Measurements from ENCODE around the gene RAVER1. TPM values are rescaled to one million over a fixed set of nuclear protein-coding genes. Genes with fewer than 3 reads are reported as not detected.

RAVER1 gene
- total RNA-seq, 1 experiment from 2014 or later: 62.4 TPM

- DNase-seq (no peak), ATAC-seq (no peak)
- Histone ChIP-seq H3K4me3 (ENCODE audit: low read length) (no peak overlapping the region), H3K27me3 (ENCODE audit: low read length) (no peaks in the 10 kb centered on the region), H3K4me2 (ENCODE audit: low read length) (no peak overlapping the region), H3K79me2 (ENCODE audit: low read length) (peaks cover 22% of the 10 kb centered on the region), H4K20me1 (ENCODE audit: low read length) (0 out of 2 replicates have a peak, but pooled peaks cover 4% of the 10 kb centered on the region), H3K9me2 (replicated peaks; ENCODE audit: low read length) (no peaks in the 10 kb centered on the region), H3K9ac (ENCODE audit: low read length) (no peak overlapping the region), H2AFZ (ENCODE audit: low read length) (no peak overlapping the region), H3F3A (ENCODE audit: low read length, unreplicated experiment) (no peaks in the 10 kb centered on the region), H3K9me3 (ENCODE audit: low read length) (no peaks in the 10 kb centered on the region), H3K27ac (ENCODE audit: low read length) (no peak overlapping the region), H3K36me3 (ENCODE audit: low read depth, low read length) (peaks cover 64% of the 10 kb centered on the region), H3K4me1 (ENCODE audit: insufficient read depth, low read length) (no peaks in the 10 kb centered on the region)
- BruUV-seq (replicated peaks): no TSS peak
- CTCF ChIA-PET: no interaction called here
- intact Hi-C loops (cut with micrococcal nuclease): no loop called here
- POLR2A ChIA-PET (ENCODE audit: unreplicated experiment): no interaction called here
- TF ChIP-seq EZH2 (IDR thresholded peaks at IDR 0.05; ENCODE audit: low read length, unreplicated experiment) (no peak), EZH2phosphoT487 (IDR thresholded peaks at IDR 0.05; ENCODE audit: borderline replicate concordance, low read length) (no peak)
- TF ChIP-seq, protein P1, sequence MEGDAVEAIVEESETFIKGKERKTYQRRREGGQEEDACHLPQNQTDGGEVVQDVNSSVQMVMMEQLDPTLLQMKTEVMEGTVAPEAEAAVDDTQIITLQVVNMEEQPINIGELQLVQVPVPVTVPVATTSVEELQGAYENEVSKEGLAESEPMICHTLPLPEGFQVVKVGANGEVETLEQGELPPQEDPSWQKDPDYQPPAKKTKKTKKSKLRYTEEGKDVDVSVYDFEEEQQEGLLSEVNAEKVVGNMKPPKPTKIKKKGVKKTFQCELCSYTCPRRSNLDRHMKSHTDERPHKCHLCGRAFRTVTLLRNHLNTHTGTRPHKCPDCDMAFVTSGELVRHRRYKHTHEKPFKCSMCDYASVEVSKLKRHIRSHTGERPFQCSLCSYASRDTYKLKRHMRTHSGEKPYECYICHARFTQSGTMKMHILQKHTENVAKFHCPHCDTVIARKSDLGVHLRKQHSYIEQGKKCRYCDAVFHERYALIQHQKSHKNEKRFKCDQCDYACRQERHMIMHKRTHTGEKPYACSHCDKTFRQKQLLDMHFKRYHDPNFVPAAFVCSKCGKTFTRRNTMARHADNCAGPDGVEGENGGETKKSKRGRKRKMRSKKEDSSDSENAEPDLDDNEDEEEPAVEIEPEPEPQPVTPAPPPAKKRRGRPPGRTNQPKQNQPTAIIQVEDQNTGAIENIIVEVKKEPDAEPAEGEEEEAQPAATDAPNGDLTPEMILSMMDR (conservative IDR thresholded peaks at IDR 0.05; ENCODE audit: low read depth, low read length): no peak
Measured at GRCh38 chr19:10325732-10326131, 7.6 kb downstream of the RAVER1 start.

DNA sequence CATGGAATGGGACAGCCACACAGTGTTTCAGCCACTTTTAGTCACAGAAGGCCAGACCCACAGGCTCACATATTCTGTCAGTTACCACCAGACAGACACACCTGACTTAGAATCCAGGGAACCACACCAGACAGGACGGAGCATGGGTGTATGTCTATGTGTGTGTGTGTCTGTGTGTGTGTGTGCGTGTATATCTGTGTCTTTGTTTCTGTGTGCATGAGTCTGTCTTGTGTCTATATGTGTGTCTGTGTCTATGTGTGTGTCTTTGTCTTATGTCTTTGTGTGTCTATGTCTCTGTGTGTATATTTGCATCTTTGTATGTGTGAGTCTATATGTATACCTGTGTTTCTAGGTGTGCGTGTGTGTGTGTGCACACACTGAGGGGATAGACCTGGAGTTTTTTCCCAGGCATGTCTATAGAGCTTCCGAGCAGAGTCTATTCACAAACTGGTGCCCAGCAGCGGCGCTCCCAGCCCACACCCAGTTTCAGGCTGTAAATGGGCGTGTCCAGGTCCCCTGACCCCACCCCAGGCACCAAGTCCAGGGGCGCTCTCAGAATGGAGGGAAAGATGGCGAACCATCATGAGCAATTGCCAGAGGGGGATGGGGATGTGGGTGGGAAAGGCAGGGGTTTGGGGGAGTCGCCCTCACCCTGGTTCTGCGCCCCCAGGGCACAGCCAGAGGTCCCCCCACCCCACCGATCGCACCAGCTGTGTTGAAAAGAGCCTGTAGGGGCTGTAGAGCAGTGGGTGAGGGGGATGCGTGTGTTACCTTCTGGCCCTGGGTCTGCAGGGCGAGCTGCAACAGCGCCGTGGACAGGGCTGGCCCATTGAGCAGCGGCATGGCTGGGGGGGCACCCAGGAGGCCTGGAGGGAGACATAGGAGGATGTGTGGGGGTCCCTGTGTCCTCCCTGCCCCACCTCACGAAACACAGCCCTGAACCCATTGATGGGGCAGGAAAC lies 11.2 kb downstream of the RAVER1 start:
- H4K20me1 ChIP-seq (ENCODE audit: low read length): no peaks in the 10 kb centered on the region
- H3K4me1 ChIP-seq (ENCODE audit: insufficient read depth, low read length): no peaks in the 10 kb centered on the region
- no TSS peak for BruUV-seq (replicated peaks)
- no peaks in the 10 kb centered on the region for H3F3A ChIP-seq (ENCODE audit: low read length, unreplicated experiment)
- no peak overlapping the region for H3K27ac ChIP-seq (ENCODE audit: low read length)
- intact Hi-C loops (cut with micrococcal nuclease): no loop called here
- no peak overlapping the region for H3K9ac ChIP-seq (ENCODE audit: low read length)
- no peaks in the 10 kb centered on the region for H3K9me2 ChIP-seq (replicated peaks; ENCODE audit: low read length)
- H3K27me3 ChIP-seq (ENCODE audit: low read length): no peaks in the 10 kb centered on the region
- no peak overlapping the region for H2AFZ ChIP-seq (ENCODE audit: low read length)
- no peaks in the 10 kb centered on the region for H3K9me3 ChIP-seq (ENCODE audit: low read length)
- ChIA-PET POLR2A (ENCODE audit: unreplicated experiment) (no interaction called here), CTCF (no interaction called here)
- no peak overlapping the region for H3K4me3 ChIP-seq (ENCODE audit: low read length)
- H3K4me2 ChIP-seq (ENCODE audit: low read length): no peak overlapping the region
- TF ChIP-seq EZH2 (IDR thresholded peaks at IDR 0.05; ENCODE audit: low read length, unreplicated experiment): no peak
- TF ChIP-seq EZH2phosphoT487 (IDR thresholded peaks at IDR 0.05; ENCODE audit: borderline replicate concordance, low read length): no peak
- TF ChIP-seq, protein P1 (conservative IDR thresholded peaks at IDR 0.05; ENCODE audit: low read depth, low read length): no peak
- no peak for ATAC-seq
- no peak for DNase-seq
- peaks cover 47% of the 10 kb centered on the region for H3K36me3 ChIP-seq (ENCODE audit: low read depth, low read length)
- no peaks in the 10 kb centered on the region for H3K79me2 ChIP-seq (ENCODE audit: low read length)

DNA sequence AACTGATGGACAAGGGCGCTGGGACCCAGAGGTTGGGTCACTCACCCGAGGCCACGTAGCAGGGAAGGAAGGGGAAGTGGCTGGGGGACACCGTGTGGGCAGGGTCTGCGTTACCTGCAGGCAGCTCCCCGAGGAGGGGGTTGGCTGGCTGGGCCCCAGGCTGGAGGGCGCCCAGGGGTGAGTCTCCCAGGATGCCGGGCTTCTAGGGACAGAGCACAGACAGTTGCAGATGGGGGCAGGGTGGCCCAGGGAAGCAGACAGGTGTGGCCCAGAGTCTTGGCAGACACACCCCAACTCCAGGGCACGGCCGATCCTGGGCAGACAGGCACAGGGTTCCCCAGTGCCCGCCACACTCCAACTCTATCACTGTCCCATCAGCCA lies 11.9 kb downstream of the RAVER1 start:
- intact Hi-C loops (cut with micrococcal nuclease): no loop called here

More for the DNA sequence above, 11.9 kb downstream of the RAVER1 start:
- no peak overlapping the region for H3K27ac ChIP-seq (ENCODE audit: low read length)
- CTCF ChIA-PET: no interaction called here
- no peaks in the 10 kb centered on the region for H3K9me2 ChIP-seq (replicated peaks; ENCODE audit: low read length)
- H2AFZ ChIP-seq (ENCODE audit: low read length): no peak overlapping the region
- H3K4me1 ChIP-seq (ENCODE audit: insufficient read depth, low read length): no peaks in the 10 kb centered on the region
- BruUV-seq (replicated peaks): no TSS peak
- no peaks in the 10 kb centered on the region for H4K20me1 ChIP-seq (ENCODE audit: low read length)
- H3K36me3 ChIP-seq (ENCODE audit: low read depth, low read length): peaks cover 49% of the 10 kb centered on the region
- TF ChIP-seq EZH2phosphoT487 (IDR thresholded peaks at IDR 0.05; ENCODE audit: borderline replicate concordance, low read length) (no peak), EZH2 (IDR thresholded peaks at IDR 0.05; ENCODE audit: low read length, unreplicated experiment) (no peak)
- TF ChIP-seq, protein P1 (conservative IDR thresholded peaks at IDR 0.05; ENCODE audit: low read depth, low read length): no peak
- no peak overlapping the region for H3K4me3 ChIP-seq (ENCODE audit: low read length)
- ATAC-seq: peak; percentile 8; the same call in 1 of the 2 replicates
- H3F3A ChIP-seq (ENCODE audit: low read length, unreplicated experiment): no peaks in the 10 kb centered on the region
- DNase-seq: no peak
- H3K9ac ChIP-seq (ENCODE audit: low read length): no peak overlapping the region
- no peaks in the 10 kb centered on the region for H3K9me3 ChIP-seq (ENCODE audit: low read length)
- no peak overlapping the region for H3K4me2 ChIP-seq (ENCODE audit: low read length)
- H3K27me3 ChIP-seq (ENCODE audit: low read length): no peaks in the 10 kb centered on the region
- POLR2A ChIA-PET (ENCODE audit: unreplicated experiment): no interaction called here
- H3K79me2 ChIP-seq (ENCODE audit: low read length): no peaks in the 10 kb centered on the region
